Measurements from ENCODE around the gene XK.
A peak's percentile ranks its signal among the peaks of the same experiment; 100 is the strongest.

The XK gene

GRCh38 chrX:37676811-37677210 lies 8.8 kb upstream of the XK start:
- Histone ChIP-seq H2AFZ (ENCODE audit: low read length) (peak overlapping the region; percentile 89; the same call in 1 of the 2 replicates), H4K20me1 (ENCODE audit: insufficient read depth, low read length, poor library complexity, severe bottlenecking) (no peaks in the 10 kb centered on the region), H3K4me1 (ENCODE audit: insufficient read depth, low read length, poor library complexity, severe bottlenecking) (peaks cover 18% of the 10 kb centered on the region), H3K79me2 (ENCODE audit: insufficient read depth, low read length) (no peaks in the 10 kb centered on the region), H3K27me3 (ENCODE audit: insufficient read depth, low read length, poor library complexity, severe bottlenecking) (no peaks in the 10 kb centered on the region), H3K4me3 (ENCODE audit: low read length, poor library complexity, severe bottlenecking) (no peak overlapping the region), H3K36me3 (ENCODE audit: insufficient read depth, low read length) (no peaks in the 10 kb centered on the region), H3K9ac (ENCODE audit: low read depth, low read length, poor library complexity, severe bottlenecking) (no peak overlapping the region), H3F3A (ENCODE audit: low read depth) (no peaks in the 10 kb centered on the region), H3K9me3 (ENCODE audit: insufficient read depth, low read depth, low read length) (no peaks in the 10 kb centered on the region), H3K9me2 (replicated peaks; ENCODE audit: low read depth, low read length) (no peaks in the 10 kb centered on the region), H3K4me2 (ENCODE audit: low read depth, low read length, poor library complexity, severe bottlenecking) (no peak overlapping the region)
- no peak for TF ChIP-seq CTCF (conservative IDR thresholded peaks at IDR 0.05; ENCODE audit: low read length)

GRCh38 chrX:37677243-37677642 lies 8.3 kb upstream of the XK start:
- Histone ChIP-seq H3K9me2 (replicated peaks; ENCODE audit: low read depth, low read length) (no peaks in the 10 kb centered on the region), H3K4me3 (ENCODE audit: low read length, poor library complexity, severe bottlenecking) (no peak overlapping the region), H3K4me1 (ENCODE audit: insufficient read depth, low read length, poor library complexity, severe bottlenecking) (peaks cover 18% of the 10 kb centered on the region), H3F3A (ENCODE audit: low read depth) (no peaks in the 10 kb centered on the region), H3K36me3 (ENCODE audit: insufficient read depth, low read length) (no peaks in the 10 kb centered on the region), H3K27me3 (ENCODE audit: insufficient read depth, low read length, poor library complexity, severe bottlenecking) (no peaks in the 10 kb centered on the region), H2AFZ (ENCODE audit: low read length) (peak overlapping the region; percentile 89), H3K79me2 (ENCODE audit: insufficient read depth, low read length) (no peaks in the 10 kb centered on the region), H4K20me1 (ENCODE audit: insufficient read depth, low read length, poor library complexity, severe bottlenecking) (no peaks in the 10 kb centered on the region), H3K9me3 (ENCODE audit: insufficient read depth, low read depth, low read length) (no peaks in the 10 kb centered on the region), H3K9ac (ENCODE audit: low read depth, low read length, poor library complexity, severe bottlenecking) (no peak overlapping the region), H3K4me2 (ENCODE audit: low read depth, low read length, poor library complexity, severe bottlenecking) (peak overlapping the region; percentile 37)
- no peak for TF ChIP-seq CTCF (conservative IDR thresholded peaks at IDR 0.05; ENCODE audit: low read length)
- no peak for TF ChIP-seq EZH2phosphoT487 (IDR thresholded peaks at IDR 0.05; ENCODE audit: borderline replicate concordance)

- peak overlapping the region; percentile 37 for H3K4me2 ChIP-seq (ENCODE audit: low read depth, low read length, poor library complexity, severe bottlenecking)
- H3K4me3 ChIP-seq (ENCODE audit: low read length, poor library complexity, severe bottlenecking) = no peak overlapping the region
- TF ChIP-seq EZH2phosphoT487 (IDR thresholded peaks at IDR 0.05; ENCODE audit: borderline replicate concordance) (no peak), CTCF (conservative IDR thresholded peaks at IDR 0.05; ENCODE audit: low read length) (no peak)
- H3K9me2 ChIP-seq (replicated peaks; ENCODE audit: low read depth, low read length) = no peaks in the 10 kb centered on the region
- peaks cover 20% of the 10 kb centered on the region for H3K4me1 ChIP-seq (ENCODE audit: insufficient read depth, low read length, poor library complexity, severe bottlenecking)
- H3K79me2 ChIP-seq (ENCODE audit: insufficient read depth, low read length) = no peaks in the 10 kb centered on the region
- H3F3A ChIP-seq (ENCODE audit: low read depth) = no peaks in the 10 kb centered on the region
- no peaks in the 10 kb centered on the region for H3K27me3 ChIP-seq (ENCODE audit: insufficient read depth, low read length, poor library complexity, severe bottlenecking)
- H3K36me3 ChIP-seq (ENCODE audit: insufficient read depth, low read length) = no peaks in the 10 kb centered on the region
- H2AFZ ChIP-seq (ENCODE audit: low read length) = peak overlapping the region; percentile 89
- H4K20me1 ChIP-seq (ENCODE audit: insufficient read depth, low read length, poor library complexity, severe bottlenecking) = no peaks in the 10 kb centered on the region
- no peaks in the 10 kb centered on the region for H3K9me3 ChIP-seq (ENCODE audit: insufficient read depth, low read depth, low read length)
- no peak overlapping the region for H3K9ac ChIP-seq (ENCODE audit: low read depth, low read length, poor library complexity, severe bottlenecking)
These were observed 7.8 kb upstream of the XK start for GRCh38 chrX:37677765-37678164.

Measured in Loucy (cell line).